ENCODE data around the gene ACKR2. TPM values are rescaled to one million over a fixed set of nuclear protein-coding genes. Genes with fewer than 3 reads are reported as not detected.
A peak's percentile ranks its signal among the peaks of the same experiment; 100 is the strongest.

The ACKR2 gene
- total RNA-seq, result 0.41 TPM in 1 of 2 replicates, not detected in the other

GRCh38 chr3:42809202-42809601, at the start of gene ACKR2:
TSS of gene ACKR2 (plus strand) at chr3:42809445. CDS start at chr3:42864503, 55,058 bp downstream.
- DNase-seq (ENCODE audit: extremely low read depth, low read depth, low spot score), result no peak

GRCh38 chr3:42762046-42762724, 47.1 kb upstream of the ACKR2 start:
- DNase-seq (ENCODE audit: extremely low read depth, low read depth, low spot score), result no peak

- DNase-seq (ENCODE audit: extremely low read depth, low read depth, low spot score), result no peak
Observed at GRCh38 chr3:42763021-42763420, 46.2 kb upstream of the ACKR2 start.

- no peak for DNase-seq (ENCODE audit: extremely low read depth, low read depth, low spot score)
Observed at GRCh38 chr3:42764115-42764514, 45.1 kb upstream of the ACKR2 start.

GRCh38 chr3:42764561-42765295, 44.5 kb upstream of the ACKR2 start:
- no peak for DNase-seq (ENCODE audit: extremely low read depth, low read depth, low spot score)

- DNase-seq (ENCODE audit: extremely low read depth, low read depth, low spot score), result no peak
Observed at GRCh38 chr3:42769477-42770131, 39.6 kb upstream of the ACKR2 start.

- DNase-seq (ENCODE audit: extremely low read depth, low read depth, low spot score), result no peak
Observed at GRCh38 chr3:42771271-42771670, 38.0 kb upstream of the ACKR2 start.

- DNase-seq (ENCODE audit: extremely low read depth, low read depth, low spot score), result peak; percentile 62
Observed at GRCh38 chr3:42772670-42773408, 36.4 kb upstream of the ACKR2 start, which contains the start of gene CCDC13. TSS of gene CCDC13 (minus strand) at chr3:42773253. CDS start at chr3:42758345, 14,908 bp downstream.

GRCh38 chr3:42773409-42773751, 35.9 kb upstream of the ACKR2 start:
- DNase-seq (ENCODE audit: extremely low read depth, low read depth, low spot score), result no peak

- no peak for DNase-seq (ENCODE audit: extremely low read depth, low read depth, low spot score)
Observed at GRCh38 chr3:42778644-42779043, 30.6 kb upstream of the ACKR2 start.

- DNase-seq (ENCODE audit: extremely low read depth, low read depth, low spot score), result no peak
Observed at GRCh38 chr3:42780398-42780797, 28.8 kb upstream of the ACKR2 start.

- peak; percentile 69 for DNase-seq (ENCODE audit: extremely low read depth, low read depth, low spot score)
Observed at GRCh38 chr3:42780892-42781700, 28.1 kb upstream of the ACKR2 start.

- no peak for DNase-seq (ENCODE audit: extremely low read depth, low read depth, low spot score)
Observed at GRCh38 chr3:42786212-42786611, 23.0 kb upstream of the ACKR2 start.

GRCh38 chr3:42786631-42787030, 22.6 kb upstream of the ACKR2 start:
- DNase-seq (ENCODE audit: extremely low read depth, low read depth, low spot score), result no peak

GRCh38 chr3:42790714-42791229, 18.5 kb upstream of the ACKR2 start:
- no peak for DNase-seq (ENCODE audit: extremely low read depth, low read depth, low spot score)

GRCh38 chr3:42795621-42796181, 13.5 kb upstream of the ACKR2 start:
- no peak for DNase-seq (ENCODE audit: extremely low read depth, low read depth, low spot score)

- no peak for DNase-seq (ENCODE audit: extremely low read depth, low read depth, low spot score)
Observed at GRCh38 chr3:42796332-42796885, 12.8 kb upstream of the ACKR2 start.

GRCh38 chr3:42799376-42799775, 9.9 kb upstream of the ACKR2 start:
- no peak for DNase-seq (ENCODE audit: extremely low read depth, low read depth, low spot score)

- no peak for DNase-seq (ENCODE audit: extremely low read depth, low read depth, low spot score)
Observed at GRCh38 chr3:42800251-42800650, 9.0 kb upstream of the ACKR2 start.

Measured in glomerular endothelial cell (primary cell).